ENCODE measurements around the gene KDM4D. TPM values are rescaled to one million over a fixed set of nuclear protein-coding genes. Genes with fewer than 3 reads are reported as not detected.

The KDM4D gene
- total and polyA plus RNA-seq, 2 of the 4 experiments (the other 2 are of a cell fraction), result 0.90 to 1.1 TPM

GRCh38 chr11:95042906-95043305 lies 69.4 kb downstream of the KDM4D start:
- H3K9me3 ChIP-seq (ENCODE audit: control insufficient read depth, insufficient read depth, low read length), result no peaks in the 10 kb centered on the region
- H3K4me3 ChIP-seq (ENCODE audit: insufficient read depth, low read depth, low read length), result no peak overlapping the region
- no peak overlapping the region for H3K27ac ChIP-seq (ENCODE audit: insufficient read depth, low read length)
- H3K79me1 ChIP-seq (ENCODE audit: low read depth in 1 of 2, low read length in 2 of 2), result no peaks in the 10 kb centered on the region
- H3K18ac ChIP-seq (ENCODE audit: low read depth, low read length), result no peak overlapping the region
- BruUV-seq (replicated peaks), result no TSS peak
- H2BK15ac ChIP-seq (ENCODE audit: low read depth, low read length), result no peak overlapping the region
- no peak overlapping the region for H2AK5ac ChIP-seq (ENCODE audit: low read depth, low read length)
- H3K4ac ChIP-seq (ENCODE audit: low read depth, low read length), result no peak overlapping the region
- no peak overlapping the region for H3K4me2 ChIP-seq (ENCODE audit: low read depth, low read length)
- DNase-seq (no peak), ATAC-seq (ENCODE audit: low read depth) (no peak)
- no peak overlapping the region for H4K91ac ChIP-seq (ENCODE audit: insufficient read depth, low read depth, low read length)
- H2BK20ac ChIP-seq (ENCODE audit: low read depth, low read length), result no peak overlapping the region
- no peak for TF ChIP-seq CHD1 (IDR thresholded peaks at IDR 0.05; ENCODE audit: low read depth, low read length)
- no peak for TF ChIP-seq POLR2A (IDR thresholded peaks at IDR 0.05; ENCODE audit: low read depth, low read length)
- TF ChIP-seq BHLHE40 (IDR thresholded peaks at IDR 0.05; ENCODE audit: low read depth, low read length), result no peak
- H4K5ac ChIP-seq (ENCODE audit: low read depth, low read length), result no peak overlapping the region
- H3K27me3 ChIP-seq (ENCODE audit: control insufficient read depth, insufficient read depth, low read length), result peaks cover 29% of the 10 kb centered on the region
- H2BK5ac ChIP-seq (ENCODE audit: low read depth, low read length, poor library complexity, severe bottlenecking), result no peak overlapping the region
- no peak overlapping the region for H4K8ac ChIP-seq (ENCODE audit: low read depth in 2 of 2, low read length in 2 of 2)
- no peaks in the 10 kb centered on the region for H3K36me3 ChIP-seq (ENCODE audit: control insufficient read depth, insufficient read depth, low read length)
- no peak overlapping the region for H3K23ac ChIP-seq (ENCODE audit: low read depth, low read length)
- no peak overlapping the region for H3K56ac ChIP-seq (ENCODE audit: extremely low read depth, insufficient read depth, low read length)
- H2BK120ac ChIP-seq (ENCODE audit: low read depth, low read length), result no peak overlapping the region
- H3K4me1 ChIP-seq (ENCODE audit: control insufficient read depth, insufficient read depth, low read length), result no peaks in the 10 kb centered on the region
- no peak overlapping the region for H2AK9ac ChIP-seq (replicated peaks; ENCODE audit: low read depth, low read length, poor library complexity)
- H2AFZ ChIP-seq (replicated peaks; ENCODE audit: low read length, poor library complexity), result peak overlapping the region; percentile 43
- ChIA-PET CTCF (no interaction called here), POLR2A (ENCODE audit: unreplicated experiment) (no interaction called here)
- no peak overlapping the region for H3K9ac ChIP-seq (ENCODE audit: low read depth, low read length)
- no peaks in the 10 kb centered on the region for H4K20me1 ChIP-seq (ENCODE audit: insufficient read depth, low read length)
- no peaks in the 10 kb centered on the region for H3K9me1 ChIP-seq (ENCODE audit: insufficient read depth, low read length)
- intact Hi-C loops (cut with micrococcal nuclease) (no loop called here), in situ Hi-C loops (cut with MboI; ENCODE audit: low sequenced_read_pairs) (no loop called here), dilution Hi-C loops (cut with HindIII; ENCODE audit: low sequenced_read_pairs, unreplicated experiment) (no loop called here)
- WGBS, 2 experiments (ENCODE audit: extremely low coverage in 2 of 2, insufficient read length in 1 of 2), result no CpG with 5 or more reads among the region's 3 CpGs
- no peak overlapping the region for H3K14ac ChIP-seq (replicated peaks; ENCODE audit: low read depth, low read length)
